ENCODE measurements around the gene RAB11FIP3. TPM values are rescaled to one million over a fixed set of nuclear protein-coding genes. Genes with fewer than 3 reads are reported as not detected.
"Not testable (repeated sequence)": the region's sequence is repeated elsewhere in the genome, so short reads cannot be mapped to it uniquely, and the experiment has no call there.

Gene RAB11FIP3
- total and polyA plus RNA-seq, 12 donors, result 12.7 to 63.4 (median 40.8) TPM

GRCh38 chr16:505479-506245 lies 80.2 kb downstream of the RAB11FIP3 start:
- H3K4me1 ChIP-seq (replicated peaks in 1 of 2), result peaks cover 0 to 7% of the 10 kb centered on the region in 2 donors
- intact Hi-C loops (cut with DNase I), result no loop called here
- no peak for DNase-seq
- TF ChIP-seq POLR2A (IDR thresholded peaks at IDR 0.05), result no peak
- TF ChIP-seq, protein P1, sequence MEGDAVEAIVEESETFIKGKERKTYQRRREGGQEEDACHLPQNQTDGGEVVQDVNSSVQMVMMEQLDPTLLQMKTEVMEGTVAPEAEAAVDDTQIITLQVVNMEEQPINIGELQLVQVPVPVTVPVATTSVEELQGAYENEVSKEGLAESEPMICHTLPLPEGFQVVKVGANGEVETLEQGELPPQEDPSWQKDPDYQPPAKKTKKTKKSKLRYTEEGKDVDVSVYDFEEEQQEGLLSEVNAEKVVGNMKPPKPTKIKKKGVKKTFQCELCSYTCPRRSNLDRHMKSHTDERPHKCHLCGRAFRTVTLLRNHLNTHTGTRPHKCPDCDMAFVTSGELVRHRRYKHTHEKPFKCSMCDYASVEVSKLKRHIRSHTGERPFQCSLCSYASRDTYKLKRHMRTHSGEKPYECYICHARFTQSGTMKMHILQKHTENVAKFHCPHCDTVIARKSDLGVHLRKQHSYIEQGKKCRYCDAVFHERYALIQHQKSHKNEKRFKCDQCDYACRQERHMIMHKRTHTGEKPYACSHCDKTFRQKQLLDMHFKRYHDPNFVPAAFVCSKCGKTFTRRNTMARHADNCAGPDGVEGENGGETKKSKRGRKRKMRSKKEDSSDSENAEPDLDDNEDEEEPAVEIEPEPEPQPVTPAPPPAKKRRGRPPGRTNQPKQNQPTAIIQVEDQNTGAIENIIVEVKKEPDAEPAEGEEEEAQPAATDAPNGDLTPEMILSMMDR (IDR thresholded peaks at IDR 0.05), result no peak
- H3K9me3 ChIP-seq (replicated peaks in 1 of 3), result no peaks in the 10 kb centered on the region
- H3K27ac ChIP-seq, result no peak overlapping the region
- 90 to 94% (median 90%) methylated on average over 20 to 33 of the region's 33 CpGs for WGBS, 4 donors
- H3K27me3 ChIP-seq, result no peaks in the 10 kb centered on the region
- peaks cover 0 to 12% of the 10 kb centered on the region in 2 donors for H3K36me3 ChIP-seq (replicated peaks in 1 of 2)
- H3K4me3 ChIP-seq, result no peak overlapping the region

DNA sequence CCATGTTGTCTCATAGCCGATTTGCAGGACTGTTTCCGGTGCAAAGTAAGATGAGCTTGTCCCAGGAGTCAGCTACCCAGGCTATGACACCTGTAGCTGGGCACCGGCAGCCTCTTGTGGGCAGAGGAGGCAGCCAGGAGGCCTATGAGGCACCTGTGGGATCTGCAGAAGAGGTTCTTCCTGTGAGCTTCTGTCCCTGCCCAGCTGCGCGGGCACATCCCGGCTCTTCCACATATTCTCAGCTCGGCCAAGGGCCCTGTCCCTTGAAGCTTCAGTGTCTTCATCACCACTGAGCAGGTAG lies 80.7 kb downstream of the RAB11FIP3 start:
- no peaks in the 10 kb centered on the region for H3K9me3 ChIP-seq (replicated peaks in 1 of 3)
- H3K36me3 ChIP-seq (replicated peaks in 1 of 2), result peaks cover 0 to 13% of the 10 kb centered on the region in 2 donors
- peaks cover 0 to 7% of the 10 kb centered on the region in 2 donors for H3K4me1 ChIP-seq (replicated peaks in 1 of 2)
- 93 to 97% (median 95%) methylated on average over 7 of the region's 7 CpGs for WGBS, 4 donors
- intact Hi-C loops (cut with DNase I), result no loop called here
- no peak overlapping the region for H3K27ac ChIP-seq
- H3K27me3 ChIP-seq, result no peaks in the 10 kb centered on the region
- no peak overlapping the region for H3K4me3 ChIP-seq
- DNase-seq, result no peak
- no peak for TF ChIP-seq POLR2A (IDR thresholded peaks at IDR 0.05)
- TF ChIP-seq, protein P1 (IDR thresholded peaks at IDR 0.05), result no peak

- H3K27me3 ChIP-seq; intact Hi-C loops (cut with DNase I); H3K4me3 ChIP-seq; H3K4me1 ChIP-seq (replicated peaks in 1 of 2); H3K27ac ChIP-seq; H3K9me3 ChIP-seq (replicated peaks in 1 of 3): not testable (repeated sequence)
- H3K36me3 ChIP-seq (replicated peaks in 1 of 2), result peaks cover 0 to 13% of the 10 kb centered on the region in 2 donors
- peak in 1 of 7 donors; percentile 13 for DNase-seq
- 82 to 92% (median 87%) methylated on average over 14 of the region's 14 CpGs for WGBS, 4 donors
These were observed 82.1 kb downstream of the RAB11FIP3 start for GRCh38 chr16:507527-507926.

- no peaks in the 10 kb centered on the region for H3K4me1 ChIP-seq (replicated peaks in 1 of 2)
- H3K4me3 ChIP-seq, result no peak overlapping the region
- H3K36me3 ChIP-seq (replicated peaks in 1 of 2), result peaks cover 0 to 13% of the 10 kb centered on the region in 2 donors
- no peak for DNase-seq
- no peak for TF ChIP-seq POLR2A (IDR thresholded peaks at IDR 0.05)
- TF ChIP-seq, protein P1 (IDR thresholded peaks at IDR 0.05), result no peak
- H3K27me3 ChIP-seq, result no peaks in the 10 kb centered on the region
- intact Hi-C loops (cut with DNase I), result no loop called here
- H3K27ac ChIP-seq, result no peak overlapping the region
- 82 to 94% (median 86%) methylated on average over 6 of the region's 6 CpGs for WGBS, 4 donors
- H3K9me3 ChIP-seq (replicated peaks in 1 of 3), result no peaks in the 10 kb centered on the region
These were observed 82.5 kb downstream of the RAB11FIP3 start for GRCh38 chr16:507996-508395.

All from adrenal gland (tissue), 12 donors.